ACC112 (cell line): Measurements from ENCODE around the gene MYD88.

Source experiments
- H2AFZ ChIP-seq: fragments of 200-600 bp; sonication (generic); one replicate; pipeline ENCODE4 v1.6.0; 2017; ENCODE audit warnings: antibody characterized with exemption, low read length; ENCODE audit not compliant: unreplicated experiment
- H3K27ac ChIP-seq: fragments of 200-600 bp; sonication (generic); 2 replicates; pipeline ENCODE4 v1.5.1; 2014; ENCODE audit warnings: low read depth, mild to moderate bottlenecking, antibody characterized with exemption, low read length, moderate library complexity
- H3K27me3 ChIP-seq: fragments of 200-600 bp; sonication (generic); 2 replicates; pipeline ENCODE4 v1.6.1; 2014; ENCODE audit warnings: mild to moderate bottlenecking, antibody characterized with exemption, low read length, moderate library complexity, mixed read lengths; ENCODE audit not compliant: insufficient read depth
- H3K36me3 ChIP-seq: fragments of 200-600 bp; sonication (generic); 2 replicates; pipeline ENCODE4 v1.6.1; 2016; ENCODE audit warnings: mild to moderate bottlenecking, antibody characterized with exemption, low read length, moderate library complexity, mixed read lengths; ENCODE audit not compliant: insufficient read depth
- H3K4me1 ChIP-seq: fragments of 200-600 bp; sonication (generic); one replicate; pipeline ENCODE4 v1.6.1; 2016; ENCODE audit warnings: low read length, mixed read lengths; ENCODE audit not compliant: insufficient read depth, unreplicated experiment, control insufficient read depth
- H3K4me3 ChIP-seq: fragments of 200-600 bp; sonication (generic); 2 replicates; pipeline ENCODE4 v1.5.1; 2014; ENCODE audit warnings: mild to moderate bottlenecking, low read depth, low read length
- H3K79me2 ChIP-seq: fragments of 200-600 bp; sonication (generic); one replicate; pipeline ENCODE4 v1.6.0; 2016; ENCODE audit warnings: low read length; ENCODE audit not compliant: control insufficient read depth, unreplicated experiment, insufficient read depth

Gene MYD88

DNA sequence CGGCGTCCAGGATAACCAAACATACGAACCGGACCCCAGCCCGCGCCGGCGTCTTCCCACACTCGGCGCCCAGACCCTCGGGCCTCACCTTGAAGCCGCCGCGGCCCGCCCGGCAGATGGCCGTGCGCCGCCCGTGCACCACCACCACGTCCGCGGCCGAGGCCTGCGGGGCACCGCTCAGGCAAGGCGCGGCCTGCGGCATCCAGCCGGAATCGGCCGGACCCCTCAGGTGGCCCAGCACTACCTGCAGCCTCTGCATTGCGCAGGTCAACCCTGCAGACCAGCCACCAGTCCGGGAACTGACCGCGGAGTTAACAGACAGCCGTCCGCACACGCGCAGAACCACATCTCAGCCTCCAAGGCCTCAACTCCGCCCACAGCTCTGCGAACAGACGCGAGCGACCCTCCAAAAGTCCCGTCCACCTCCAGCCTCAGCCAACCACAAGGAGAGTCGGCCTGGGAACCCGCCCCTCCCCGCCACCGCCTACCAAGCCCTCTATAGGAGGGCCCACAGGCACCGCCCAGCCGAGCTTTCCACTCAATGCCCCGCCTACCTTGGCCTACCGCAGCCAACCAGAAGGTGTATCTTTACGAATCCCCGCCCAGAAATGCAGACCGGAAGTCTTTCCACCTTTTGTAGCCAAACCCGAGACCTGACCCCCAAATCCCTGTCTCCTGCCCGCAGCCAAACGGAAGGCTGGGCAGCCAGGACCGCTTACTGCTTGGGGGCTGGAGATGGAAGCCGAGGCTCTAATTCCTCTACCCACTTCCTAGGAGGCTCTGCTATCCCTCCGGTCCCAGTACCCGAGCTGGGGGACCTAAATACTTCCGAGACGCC, 1.5 kb upstream of the MYD88 start, which contains the start of gene ACAA1:
ACAA1 (minus strand) TSS at position 351 of the 838 bp plus-strand sequence; CDS start at position 259, 92 bp downstream.
- H3K27ac ChIP-seq: peak within 1 kb of the TSS; percentile 75
- H3K4me1 ChIP-seq: peaks cover 33% of the 10 kb centered on the region
- H3K4me3 ChIP-seq: peak within 1 kb of the TSS; percentile 99
- no peaks in the 10 kb centered on the region for H3K27me3 ChIP-seq
- H2AFZ ChIP-seq: peak within 1 kb of the TSS; percentile 97
- peaks cover 37% of the 10 kb centered on the region for H3K79me2 ChIP-seq
- peaks cover 4% of the 10 kb centered on the region; the same call in 1 of the 2 replicates for H3K36me3 ChIP-seq

DNA sequence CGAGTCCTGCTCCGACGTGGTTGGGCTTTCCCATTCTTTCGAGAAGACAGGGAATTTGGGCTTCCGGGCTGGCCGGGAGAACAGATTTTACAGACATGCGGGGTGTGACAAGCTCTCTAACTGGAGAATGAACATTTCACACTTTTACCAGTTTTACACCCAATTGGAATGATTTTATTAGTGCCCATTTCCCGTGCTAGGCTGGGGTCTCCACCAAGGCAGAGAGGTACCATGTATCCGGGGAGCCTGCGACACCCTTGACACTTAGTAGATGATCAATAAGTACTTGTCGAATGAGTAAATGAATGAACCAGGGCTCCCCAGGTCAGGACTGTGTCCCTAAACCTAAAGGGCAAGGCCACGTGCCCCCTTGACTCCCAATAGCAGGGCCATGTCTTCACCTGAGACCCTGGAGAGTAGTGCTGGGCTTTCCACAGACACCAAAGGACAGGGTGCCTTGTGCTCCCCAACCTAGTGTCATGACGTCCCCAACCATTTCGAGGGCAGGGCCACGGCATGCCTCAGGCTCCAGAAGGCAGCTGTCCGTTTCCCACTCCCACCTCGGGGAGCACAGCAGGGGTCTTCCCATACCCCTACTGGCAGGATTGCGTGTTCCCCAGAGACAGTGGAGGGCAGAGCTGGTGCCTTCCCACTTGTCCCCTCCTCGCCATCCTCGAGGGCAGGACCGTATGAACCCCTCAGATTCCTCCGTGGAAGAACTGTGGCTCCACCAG, 679 bp upstream of the MYD88 start:
- H3K27ac ChIP-seq: peak overlapping the region; percentile 75
- peaks cover 37% of the 10 kb centered on the region for H3K79me2 ChIP-seq
- H3K36me3 ChIP-seq: peaks cover 4% of the 10 kb centered on the region; the same call in 1 of the 2 replicates
- peak overlapping the region; percentile 99 for H3K4me3 ChIP-seq
- no peaks in the 10 kb centered on the region for H3K27me3 ChIP-seq
- peak overlapping the region; percentile 97 for H2AFZ ChIP-seq
- H3K4me1 ChIP-seq: peaks cover 33% of the 10 kb centered on the region

- peaks cover 37% of the 10 kb centered on the region for H3K79me2 ChIP-seq
- H2AFZ ChIP-seq: peak overlapping the region; percentile 97
- peaks cover 21% of the 10 kb centered on the region for H3K4me1 ChIP-seq
- H3K27me3 ChIP-seq: no peaks in the 10 kb centered on the region
- no peak overlapping the region for H3K27ac ChIP-seq
- H3K36me3 ChIP-seq: peaks cover 3% of the 10 kb centered on the region; the same call in 1 of the 2 replicates
- H3K4me3 ChIP-seq: peak overlapping the region; percentile 99
These were observed 730 bp downstream of the MYD88 start for GRCh38 chr3:38139191-38139590.

DNA sequence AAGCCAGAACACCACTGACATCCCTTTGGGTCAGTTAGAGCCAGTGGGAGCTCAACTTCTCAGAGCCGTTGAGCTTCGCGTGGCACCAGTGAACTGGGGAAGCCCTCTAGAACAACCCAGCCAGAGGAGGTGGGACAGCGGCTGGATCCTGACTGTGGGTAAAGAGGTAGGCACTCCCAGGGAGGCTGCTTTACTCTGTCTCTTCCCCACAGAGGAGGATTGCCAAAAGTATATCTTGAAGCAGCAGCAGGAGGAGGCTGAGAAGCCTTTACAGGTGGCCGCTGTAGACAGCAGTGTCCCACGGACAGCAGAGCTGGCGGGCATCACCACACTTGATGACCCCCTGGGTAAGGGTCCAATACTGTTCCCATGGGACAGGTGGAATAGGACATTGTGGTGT, 1.2 kb downstream of the MYD88 start:
- no peak overlapping the region for H3K27ac ChIP-seq
- no peak overlapping the region for H2AFZ ChIP-seq
- no peaks in the 10 kb centered on the region for H3K27me3 ChIP-seq
- H3K79me2 ChIP-seq: peaks cover 37% of the 10 kb centered on the region
- peak overlapping the region; percentile 99 for H3K4me3 ChIP-seq
- H3K4me1 ChIP-seq: peaks cover 20% of the 10 kb centered on the region
- no peaks in the 10 kb centered on the region for H3K36me3 ChIP-seq

DNA sequence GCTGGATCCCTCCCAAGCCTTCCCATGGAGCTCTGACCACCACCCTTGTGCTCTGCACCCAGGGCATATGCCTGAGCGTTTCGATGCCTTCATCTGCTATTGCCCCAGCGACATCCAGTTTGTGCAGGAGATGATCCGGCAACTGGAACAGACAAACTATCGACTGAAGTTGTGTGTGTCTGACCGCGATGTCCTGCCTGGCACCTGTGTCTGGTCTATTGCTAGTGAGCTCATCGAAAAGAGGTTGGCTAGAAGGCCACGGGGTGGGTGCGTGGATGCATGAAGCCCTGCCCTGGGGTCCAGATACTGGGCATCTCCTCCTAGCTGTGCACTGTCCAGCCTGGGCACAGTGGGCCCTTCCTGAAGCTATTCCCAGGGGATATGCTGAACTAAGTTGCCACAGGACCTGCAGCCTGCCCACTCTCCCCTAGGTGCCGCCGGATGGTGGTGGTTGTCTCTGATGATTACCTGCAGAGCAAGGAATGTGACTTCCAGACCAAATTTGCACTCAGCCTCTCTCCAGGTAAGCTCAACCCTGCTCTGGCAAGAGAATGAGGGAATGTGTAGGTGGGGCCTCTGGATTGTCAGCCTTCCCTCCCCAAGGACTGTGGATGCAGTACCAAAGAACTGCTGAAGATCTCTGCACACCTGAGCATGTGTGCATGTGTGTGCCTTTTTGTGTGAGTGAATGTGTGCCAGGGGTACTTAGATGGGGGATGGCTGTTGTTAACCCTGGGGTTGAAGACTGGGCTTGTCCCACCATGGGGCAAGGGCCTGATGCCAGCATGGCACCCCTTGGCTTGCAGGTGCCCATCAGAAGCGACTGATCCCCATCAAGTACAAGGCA, 2.1 kb downstream of the MYD88 start:
- Histone ChIP-seq H3K4me1 (peaks cover 20% of the 10 kb centered on the region), H2AFZ (no peak overlapping the region), H3K36me3 (no peaks in the 10 kb centered on the region), H3K4me3 (peak overlapping the region; percentile 99), H3K79me2 (peaks cover 35% of the 10 kb centered on the region), H3K27me3 (no peaks in the 10 kb centered on the region), H3K27ac (no peak overlapping the region)

GRCh38 chr3:38141173-38141951, 2.9 kb downstream of the MYD88 start:
- H2AFZ ChIP-seq: no peak overlapping the region
- H3K36me3 ChIP-seq: no peaks in the 10 kb centered on the region
- H3K27me3 ChIP-seq: no peaks in the 10 kb centered on the region
- H3K27ac ChIP-seq: no peak overlapping the region
- peaks cover 20% of the 10 kb centered on the region for H3K4me1 ChIP-seq
- H3K4me3 ChIP-seq: no peak overlapping the region
- peaks cover 27% of the 10 kb centered on the region for H3K79me2 ChIP-seq

- H3K27ac ChIP-seq: no peak overlapping the region
- H2AFZ ChIP-seq: no peak overlapping the region
- peaks cover 20% of the 10 kb centered on the region for H3K4me1 ChIP-seq
- H3K36me3 ChIP-seq: no peaks in the 10 kb centered on the region
- H3K4me3 ChIP-seq: no peak overlapping the region
- H3K79me2 ChIP-seq: peaks cover 22% of the 10 kb centered on the region
- H3K27me3 ChIP-seq: no peaks in the 10 kb centered on the region
These were observed 3.5 kb downstream of the MYD88 start for GRCh38 chr3:38141952-38142273.

DNA sequence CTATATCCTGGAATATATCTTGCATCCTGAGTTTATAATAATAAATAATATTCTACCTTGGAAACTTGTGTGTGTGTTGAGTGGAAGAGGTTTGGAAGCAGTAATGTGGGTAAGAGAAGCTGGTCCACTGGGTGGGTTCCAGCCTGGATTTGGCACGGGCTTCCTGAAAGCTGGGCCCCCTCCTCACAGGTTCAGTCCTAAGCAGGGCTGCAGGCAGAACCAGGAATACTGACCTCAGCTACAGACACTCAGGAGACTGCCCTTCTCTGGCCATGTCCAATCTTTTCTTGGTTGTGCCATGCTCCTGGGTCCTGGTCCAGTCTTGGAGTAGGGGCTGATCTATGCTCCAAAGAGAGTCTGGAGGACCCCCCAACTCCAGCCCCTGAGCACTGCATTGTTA, 4.5 kb downstream of the MYD88 start:
- peaks cover 22% of the 10 kb centered on the region for H3K79me2 ChIP-seq
- no peak overlapping the region for H3K4me3 ChIP-seq
- no peak overlapping the region for H2AFZ ChIP-seq
- peaks cover 15% of the 10 kb centered on the region for H3K4me1 ChIP-seq
- no peak overlapping the region for H3K27ac ChIP-seq
- no peaks in the 10 kb centered on the region for H3K36me3 ChIP-seq
- H3K27me3 ChIP-seq: no peaks in the 10 kb centered on the region

GRCh38 chr3:38143511-38143910, 5.0 kb downstream of the MYD88 start:
- H3K4me3 ChIP-seq: no peak overlapping the region
- H3K79me2 ChIP-seq: peaks cover 22% of the 10 kb centered on the region
- H3K27me3 ChIP-seq: no peaks in the 10 kb centered on the region
- no peak overlapping the region for H2AFZ ChIP-seq
- H3K4me1 ChIP-seq: peaks cover 12% of the 10 kb centered on the region
- no peaks in the 10 kb centered on the region for H3K36me3 ChIP-seq
- no peak overlapping the region for H3K27ac ChIP-seq

GRCh38 chr3:38146504-38146903, 8.0 kb downstream of the MYD88 start:
- Histone ChIP-seq H3K27ac (no peak overlapping the region), H2AFZ (no peak overlapping the region), H3K79me2 (no peaks in the 10 kb centered on the region), H3K36me3 (no peaks in the 10 kb centered on the region), H3K27me3 (no peaks in the 10 kb centered on the region), H3K4me3 (no peak overlapping the region), H3K4me1 (peaks cover 3% of the 10 kb centered on the region)
